Urothelium cell line (cell line): ENCODE data around the gene TRIP13.
A peak's percentile ranks its signal among the peaks of the same experiment; 100 is the strongest.

ENCODE experiments used
- DNase-seq: peaks from one replicate; pipeline ENCODE4 v3.0.0; 2011; ENCODE audit warnings: low spot score, mixed read lengths
- FAIRE-seq: peaks from 2 replicates; lab custom pipeline; 2011; peaks lifted over from hg19 to GRCh38; lab: Jason Lieb, UNC

Gene TRIP13

GRCh38 chr5:949815-950560 is 57.3 kb downstream of the TRIP13 start:
- no peak for DNase-seq
- FAIRE-seq, result peak; percentile 13

- FAIRE-seq, result no peak
Observed at GRCh38 chr5:951940-952596, 59.4 kb downstream of the TRIP13 start.

GRCh38 chr5:952597-953271 is 60.0 kb downstream of the TRIP13 start:
- FAIRE-seq, result no peak
- no peak for DNase-seq

More at GRCh38 chr5:951940-952596, 59.4 kb downstream of the TRIP13 start:
- DNase-seq, result no peak

GRCh38 chr5:953535-954449 is 61.1 kb downstream of the TRIP13 start:
- peak; percentile 62 for FAIRE-seq
- DNase-seq, result no peak

GRCh38 chr5:955886-956761 is 63.4 kb downstream of the TRIP13 start:
- DNase-seq, result no peak
- no peak for FAIRE-seq

GRCh38 chr5:956941-957747 is 64.5 kb downstream of the TRIP13 start:
- FAIRE-seq, result peak; percentile 93

GRCh38 chr5:957748-958485 is 65.2 kb downstream of the TRIP13 start:
- DNase-seq, result peak; percentile 51
- FAIRE-seq, result peak; percentile 99

More at GRCh38 chr5:956941-957747, 64.5 kb downstream of the TRIP13 start:
- peak; percentile 88 for DNase-seq

GRCh38 chr5:958701-959571 is 66.3 kb downstream of the TRIP13 start:
- DNase-seq (peak; percentile 72), FAIRE-seq (peak; percentile 91)

- no peak for DNase-seq
- peak; percentile 13 for FAIRE-seq
Observed at GRCh38 chr5:959581-960531, 67.2 kb downstream of the TRIP13 start.

- DNase-seq (no peak), FAIRE-seq (no peak)
Observed at GRCh38 chr5:960551-960950, 67.9 kb downstream of the TRIP13 start.

- DNase-seq (no peak), FAIRE-seq (no peak)
Observed at GRCh38 chr5:961002-961710, 68.5 kb downstream of the TRIP13 start.

GRCh38 chr5:961711-962240 is 69.1 kb downstream of the TRIP13 start:
- DNase-seq, result no peak
- no peak for FAIRE-seq

- DNase-seq (no peak), FAIRE-seq (no peak)
Observed at GRCh38 chr5:962386-962785, 69.7 kb downstream of the TRIP13 start.

GRCh38 chr5:962801-963200 is 70.1 kb downstream of the TRIP13 start:
- DNase-seq (no peak), FAIRE-seq (no peak)

- FAIRE-seq (no peak), DNase-seq (no peak)
Observed at GRCh38 chr5:963310-963672, 70.6 kb downstream of the TRIP13 start.
